Panc1 (cell line): ENCODE measurements around the gene ANKRD33B. TPM values are rescaled to one million over a fixed set of nuclear protein-coding genes. Genes with fewer than 3 reads are reported as not detected.

Experiments
- ATAC-seq: fragments of 200-7000 bp; cut with Tn5 transposase; 2 replicates; pipeline ENCODE4 v1.9.1; 2020; ENCODE audit warnings: mild to moderate bottlenecking, moderate library complexity
- BruUV-seq: library from RNA; stranded (reverse); fragments of 400-500 nt; replicated peaks from 2 replicates; lab custom pipeline; 2021; lab: Mats Ljungman, UMichigan
- CTCF ChIA-PET: fragments of 300-600 bp; sonication (Branson Sonifier 250); formaldehyde crosslinking; loops from one replicate; lab custom pipeline; 2022; ENCODE audit warnings: antibody characterized with exemption; lab: Charles Lee
- POLR2A ChIA-PET: fragments of 300-600 bp; sonication (Branson Sonifier 250); formaldehyde crosslinking; loops from one replicate; lab custom pipeline; 2022; ENCODE audit warnings: antibody characterized with exemption; lab: Charles Lee
- DNase-seq: peaks from one replicate; pipeline ENCODE4 v3.0.0-alpha.2; 2010; ENCODE audit warnings: low read depth, low spot score
- H3K27ac ChIP-seq: 2 replicates; pipeline ENCODE4 v1.5.1; 2011; ENCODE audit warnings: mild to moderate bottlenecking, low read length, inconsistent platforms
- H3K27me3 ChIP-seq: fragments of 200-500 bp; sonication (Bioruptor generic); 2 replicates; pipeline ENCODE4 v1.6.0; 2014; ENCODE audit warnings: low read length, inconsistent platforms; ENCODE audit not compliant: control insufficient read depth, insufficient read depth
- H3K36me3 ChIP-seq: fragments of 200-500 bp; sonication (Bioruptor generic); 2 replicates; pipeline ENCODE4 v1.5.1; 2014; ENCODE audit warnings: inconsistent platforms, mild to moderate bottlenecking, low read length, moderate library complexity; ENCODE audit not compliant: control insufficient read depth, insufficient read depth
- H3K4me1 ChIP-seq: 2 replicates; pipeline ENCODE4 v1.5.1; 2011; ENCODE audit warnings: inconsistent platforms, mild to moderate bottlenecking, low read length, moderate library complexity; ENCODE audit not compliant: control insufficient read depth, insufficient read depth
- H3K4me3 ChIP-seq, 2 experiments: 2 replicates each; pipeline ENCODE4 v1.5.1; 2011 to 2012; ENCODE audit warnings: low read depth in 2 of 2, low read length in 2 of 2, mild to moderate bottlenecking in 2 of 2, inconsistent platforms in 1 of 2, moderate library complexity in 1 of 2
- H3K9me3 ChIP-seq: fragments of 200-500 bp; sonication (Bioruptor generic); 2 replicates; pipeline ENCODE4 v1.5.1; 2014; ENCODE audit warnings: low read depth, mild to moderate bottlenecking, inconsistent platforms, low read length, moderate library complexity; ENCODE audit not compliant: control insufficient read depth, insufficient read depth
- POLR2AphosphoS5 ChIP-seq: IDR thresholded peaks from 2 replicates; pipeline ENCODE4 v1.6.1; 2012; ENCODE audit warnings: mild to moderate bottlenecking, low read depth, low read length, moderate library complexity
- REST ChIP-seq, 2 experiments: IDR thresholded peaks; 2 replicates each; pipeline ENCODE4 v1.6.1; 2011 to 2012; ENCODE audit warnings: low read depth in 2 of 2, control low read depth in 1 of 2, low read length in 1 of 2, mild to moderate bottlenecking in 1 of 2, moderate library complexity in 1 of 2; ENCODE audit not compliant: insufficient read depth in 1 of 2
- SIN3A ChIP-seq: IDR thresholded peaks from 2 replicates; pipeline ENCODE4 v1.6.1; 2012; ENCODE audit warnings: low read depth, mild to moderate bottlenecking, low read length, moderate library complexity, borderline replicate concordance; ENCODE audit not compliant: insufficient read depth
- TCF7L2 ChIP-seq: IDR thresholded peaks from 2 replicates; pipeline ENCODE4 v1.6.1; 2011; ENCODE audit warnings: mild to moderate bottlenecking, low read depth, low read length, inconsistent platforms
- in situ Hi-C: cut with HindIII; loops from 2 replicates; pipeline ENCODE4 v1.10.0; 2016; ENCODE audit warnings: low sequenced_read_pairs, low pct_unique_long_range_greater_than_20kb
- intact Hi-C: fragments of 100-400 bp; cut with micrococcal nuclease; formaldehyde crosslinking; loops from one replicate; pipeline ENCODE4 v1.10.0; 2022; ENCODE audit not compliant: unreplicated experiment
- total RNA-seq: library from RNA; stranded (reverse); gene quantifications from one replicate; pipeline ENCODE4 v1.2.1, GENCODE V29; 2021; ENCODE audit not compliant: unreplicated experiment
- TF ChIP-seq, protein P1 (sequence below): fragments of 450-650 bp; IDR thresholded peaks from 2 replicates; pipeline ENCODE4 v1.5.1; 2017; ENCODE audit warnings: mild to moderate bottlenecking

ANKRD33B gene
- total RNA-seq, 1 experiment from 2014 or later: 19.1 TPM

DNA sequence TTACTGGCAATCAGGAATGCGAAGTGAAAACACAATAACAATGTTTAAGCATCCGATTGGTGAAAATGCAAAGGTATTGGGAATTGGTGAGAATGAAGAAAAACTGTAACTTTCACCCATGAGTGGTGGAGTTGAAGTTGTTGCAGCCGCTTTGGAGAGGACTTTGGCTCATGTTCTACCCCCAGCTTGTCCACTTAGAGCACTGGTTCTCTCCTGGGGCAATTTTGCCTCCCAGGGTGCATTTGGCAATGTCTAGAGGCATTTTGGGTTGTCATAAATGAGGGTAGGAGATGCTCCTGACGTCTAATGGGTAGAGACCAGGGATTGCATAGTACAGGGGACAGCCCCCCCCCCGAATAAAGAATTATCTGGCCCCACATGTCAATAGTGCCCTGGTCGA lies 46.2 kb downstream of the ANKRD33B start:
- Histone ChIP-seq H3K4me3 (no peak overlapping the region), H3K4me1 (no peaks in the 10 kb centered on the region), H3K27me3 (no peaks in the 10 kb centered on the region), H3K27ac (no peak overlapping the region), H3K36me3 (no peaks in the 10 kb centered on the region), H3K9me3 (no peaks in the 10 kb centered on the region)
- intact Hi-C loops (no loop called here), in situ Hi-C loops (no loop called here)
- TF ChIP-seq REST (IDR thresholded peaks at IDR 0.05; ENCODE audit: insufficient read depth in 1 of 2, low read depth in 2 of 2, low read length in 1 of 2) (no peak), SIN3A (no peak), POLR2AphosphoS5 (no peak), TCF7L2 (no peak)
- TF ChIP-seq, protein P1, sequence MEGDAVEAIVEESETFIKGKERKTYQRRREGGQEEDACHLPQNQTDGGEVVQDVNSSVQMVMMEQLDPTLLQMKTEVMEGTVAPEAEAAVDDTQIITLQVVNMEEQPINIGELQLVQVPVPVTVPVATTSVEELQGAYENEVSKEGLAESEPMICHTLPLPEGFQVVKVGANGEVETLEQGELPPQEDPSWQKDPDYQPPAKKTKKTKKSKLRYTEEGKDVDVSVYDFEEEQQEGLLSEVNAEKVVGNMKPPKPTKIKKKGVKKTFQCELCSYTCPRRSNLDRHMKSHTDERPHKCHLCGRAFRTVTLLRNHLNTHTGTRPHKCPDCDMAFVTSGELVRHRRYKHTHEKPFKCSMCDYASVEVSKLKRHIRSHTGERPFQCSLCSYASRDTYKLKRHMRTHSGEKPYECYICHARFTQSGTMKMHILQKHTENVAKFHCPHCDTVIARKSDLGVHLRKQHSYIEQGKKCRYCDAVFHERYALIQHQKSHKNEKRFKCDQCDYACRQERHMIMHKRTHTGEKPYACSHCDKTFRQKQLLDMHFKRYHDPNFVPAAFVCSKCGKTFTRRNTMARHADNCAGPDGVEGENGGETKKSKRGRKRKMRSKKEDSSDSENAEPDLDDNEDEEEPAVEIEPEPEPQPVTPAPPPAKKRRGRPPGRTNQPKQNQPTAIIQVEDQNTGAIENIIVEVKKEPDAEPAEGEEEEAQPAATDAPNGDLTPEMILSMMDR: no peak
- POLR2A ChIA-PET: no interaction called here
- CTCF ChIA-PET: no interaction called here
- BruUV-seq: no TSS peak
- ATAC-seq: no peak
- DNase-seq: no peak

GRCh38 chr5:10611290-10611689 lies 47.4 kb downstream of the ANKRD33B start:
- Histone ChIP-seq H3K4me3 (no peak overlapping the region), H3K36me3 (no peaks in the 10 kb centered on the region; the same call in 1 of the 2 replicates), H3K27me3 (no peaks in the 10 kb centered on the region), H3K27ac (no peak overlapping the region), H3K9me3 (no peaks in the 10 kb centered on the region), H3K4me1 (no peaks in the 10 kb centered on the region)
- in situ Hi-C loops: no loop called here
- no TSS peak for BruUV-seq
- intact Hi-C loops: no loop called here
- DNase-seq (no peak), ATAC-seq (0 out of 2 replicates have a peak, but pooled peaks have one; percentile 37)
- POLR2A ChIA-PET: no interaction called here
- TF ChIP-seq POLR2AphosphoS5 (no peak), SIN3A (no peak), TCF7L2 (no peak), REST (IDR thresholded peaks at IDR 0.05; ENCODE audit: insufficient read depth in 1 of 2, low read depth in 2 of 2, low read length in 1 of 2) (no peak)
- TF ChIP-seq, protein P1: no peak
- CTCF ChIA-PET: no interaction called here
